Activated gamma-delta T cell treated with anti-CD3 and anti-CD28 coated beads, Interleukin-2, amount 50 U/mL, for 16 hours (primary cell): Measurements from ENCODE around the gene COX6B1.
"Not testable (repeated sequence)": the region's sequence is repeated elsewhere in the genome, so short reads cannot be mapped to it uniquely, and the experiment has no call there.

Experiments
- DNase-seq: peaks from one replicate; pipeline ENCODE4 v3.0.0-alpha.2; 2020; ENCODE audit warnings: low read depth

Gene COX6B1

DNA sequence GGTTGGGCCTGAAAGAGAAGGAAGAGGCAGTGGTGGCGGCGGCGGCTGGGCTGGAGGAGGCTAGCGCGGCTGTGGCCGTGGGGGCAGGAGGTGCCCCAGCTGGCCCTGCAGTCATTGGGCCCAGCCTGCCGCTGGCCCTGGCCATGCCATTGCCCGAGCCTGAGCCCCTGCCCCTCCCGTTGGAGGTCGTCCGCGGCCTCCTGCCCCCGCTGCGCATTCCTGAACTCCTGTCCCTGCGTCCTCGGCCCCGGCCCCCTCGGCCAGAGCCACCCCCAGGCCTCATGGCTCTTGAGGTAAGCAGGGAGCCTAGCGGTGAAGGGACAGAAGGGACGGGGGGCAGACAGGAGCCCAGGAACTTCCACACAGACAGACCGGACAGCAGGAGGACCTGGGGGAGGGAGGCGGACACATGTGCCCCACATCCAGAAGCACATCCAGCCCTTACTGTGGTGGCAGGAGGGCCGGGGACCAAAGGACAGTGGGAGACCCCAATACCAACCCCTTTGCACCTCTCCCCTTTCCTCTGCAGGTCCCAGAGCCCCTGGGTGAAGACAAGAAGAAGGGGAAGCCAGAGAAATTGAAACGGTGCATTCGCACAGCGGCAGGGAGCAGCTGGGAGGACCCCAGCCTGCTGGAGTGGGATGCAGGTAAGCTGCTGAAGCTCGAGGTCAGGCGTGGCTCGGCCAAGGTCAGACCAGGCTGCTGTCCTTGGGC is 14.2 kb upstream of the COX6B1 start:
- no peak for DNase-seq

DNA sequence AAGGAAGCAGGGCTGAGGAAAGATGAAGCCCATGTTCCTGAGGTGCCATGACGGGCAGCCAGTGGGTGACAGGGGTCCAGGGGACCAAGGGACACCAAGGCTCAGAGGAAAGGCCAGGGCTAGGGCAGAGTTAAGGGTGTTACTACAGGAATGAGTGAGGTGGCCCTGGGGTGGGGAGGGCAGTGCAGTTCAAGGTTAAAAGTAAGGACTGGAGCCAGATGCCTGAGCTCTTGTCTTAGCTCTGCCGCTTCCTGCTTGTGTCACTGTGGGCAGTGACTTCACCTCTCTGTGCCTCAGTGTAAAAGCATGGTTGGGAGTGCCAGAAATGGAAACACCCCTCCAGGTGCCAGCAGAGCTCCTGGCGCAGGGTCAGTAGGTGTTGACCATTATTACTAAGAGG is 11.5 kb upstream of the COX6B1 start:
- DNase-seq, result no peak

DNA sequence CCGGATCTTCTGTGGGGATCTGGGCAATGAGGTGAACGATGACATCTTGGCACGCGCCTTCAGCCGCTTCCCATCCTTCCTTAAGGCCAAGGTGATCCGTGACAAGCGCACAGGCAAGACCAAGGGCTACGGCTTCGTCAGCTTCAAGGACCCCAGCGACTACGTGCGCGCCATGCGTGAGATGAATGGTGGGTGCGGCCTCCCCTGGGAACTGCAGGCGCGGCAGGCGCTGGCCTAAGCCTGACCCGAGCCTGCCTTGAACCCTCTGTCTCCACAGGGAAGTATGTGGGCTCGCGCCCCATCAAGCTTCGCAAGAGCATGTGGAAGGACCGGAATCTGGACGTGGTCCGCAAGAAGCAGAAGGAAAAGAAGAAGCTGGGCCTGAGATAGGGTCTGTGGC is 11.0 kb upstream of the COX6B1 start:
- no peak for DNase-seq

- DNase-seq, result no peak
Observed at GRCh38 chr19:35639321-35639639, 8.8 kb upstream of the COX6B1 start.

GRCh38 chr19:35639863-35640262 is 8.3 kb upstream of the COX6B1 start:
- no peak for DNase-seq

GRCh38 chr19:35641515-35642151 is 6.5 kb upstream of the COX6B1 start, which contains the start of gene ETV2:
Gene ETV2 (plus strand): TSS chr19:35641745. CDS start chr19:35642461, 716 bp downstream.
- peak; percentile 28 for DNase-seq

- DNase-seq, result no peak
Observed at GRCh38 chr19:35642312-35642711, 5.8 kb upstream of the COX6B1 start.

DNA sequence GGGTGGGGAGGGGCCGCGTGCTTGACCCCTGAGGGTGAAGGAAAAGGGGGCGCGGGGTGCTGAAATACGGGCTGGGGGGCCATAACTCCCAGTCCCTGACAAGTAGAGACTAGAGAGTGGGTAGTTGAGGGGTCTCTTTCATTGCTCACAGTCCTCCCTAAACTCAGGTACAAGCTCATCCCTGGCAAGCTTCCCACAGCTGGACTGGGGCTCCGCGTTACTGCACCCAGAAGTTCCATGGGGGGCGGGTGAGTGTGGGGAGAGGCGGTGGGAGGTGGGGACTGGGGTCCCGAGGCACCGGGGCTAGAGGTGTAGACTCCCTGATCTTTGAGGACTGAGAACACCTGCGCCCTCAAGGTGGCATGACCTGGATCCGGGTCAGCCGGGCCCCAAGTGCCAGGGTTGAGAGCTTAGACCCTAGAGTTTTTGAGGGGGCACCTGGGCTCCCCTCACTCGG is 5.3 kb upstream of the COX6B1 start:
- no peak for DNase-seq

DNA sequence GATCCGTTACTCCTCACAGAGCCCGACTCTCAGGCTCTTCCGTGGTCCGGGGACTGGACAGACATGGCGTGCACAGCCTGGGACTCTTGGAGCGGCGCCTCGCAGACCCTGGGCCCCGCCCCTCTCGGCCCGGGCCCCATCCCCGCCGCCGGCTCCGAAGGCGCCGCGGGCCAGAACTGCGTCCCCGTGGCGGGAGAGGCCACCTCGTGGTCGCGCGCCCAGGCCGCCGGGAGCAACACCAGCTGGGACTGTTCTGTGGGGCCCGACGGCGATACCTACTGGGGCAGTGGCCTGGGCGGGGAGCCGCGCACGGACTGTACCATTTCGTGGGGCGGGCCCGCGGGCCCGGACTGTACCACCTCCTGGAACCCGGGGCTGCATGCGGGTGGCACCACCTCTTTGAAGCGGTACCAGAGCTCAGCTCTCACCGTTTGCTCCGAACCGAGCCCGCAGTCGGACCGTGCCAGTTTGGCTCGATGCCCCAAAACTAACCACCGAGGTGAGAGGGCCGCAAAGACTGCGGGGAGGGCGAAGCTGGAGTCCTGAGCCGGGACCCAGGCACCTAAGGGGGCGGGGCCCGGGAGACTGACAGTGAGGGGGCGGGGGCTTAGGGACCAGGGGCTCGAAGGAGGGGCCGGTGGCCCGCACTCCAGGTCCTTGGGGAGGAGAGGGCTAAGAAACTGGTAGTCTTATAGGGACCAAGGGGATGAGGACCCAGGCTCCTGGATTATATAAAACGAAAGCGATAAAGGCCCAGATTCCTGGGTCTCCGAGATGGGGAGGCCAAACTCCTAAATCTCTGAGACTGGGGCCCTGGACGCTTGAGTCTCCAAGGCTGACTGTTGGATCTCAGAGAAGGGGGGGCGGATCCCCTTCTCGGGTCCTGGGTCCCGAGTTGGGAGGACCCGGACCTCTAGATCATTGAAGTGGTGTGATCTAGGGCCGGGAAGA is 4.6 kb upstream of the COX6B1 start:
- DNase-seq, result peak; percentile 65

DNA sequence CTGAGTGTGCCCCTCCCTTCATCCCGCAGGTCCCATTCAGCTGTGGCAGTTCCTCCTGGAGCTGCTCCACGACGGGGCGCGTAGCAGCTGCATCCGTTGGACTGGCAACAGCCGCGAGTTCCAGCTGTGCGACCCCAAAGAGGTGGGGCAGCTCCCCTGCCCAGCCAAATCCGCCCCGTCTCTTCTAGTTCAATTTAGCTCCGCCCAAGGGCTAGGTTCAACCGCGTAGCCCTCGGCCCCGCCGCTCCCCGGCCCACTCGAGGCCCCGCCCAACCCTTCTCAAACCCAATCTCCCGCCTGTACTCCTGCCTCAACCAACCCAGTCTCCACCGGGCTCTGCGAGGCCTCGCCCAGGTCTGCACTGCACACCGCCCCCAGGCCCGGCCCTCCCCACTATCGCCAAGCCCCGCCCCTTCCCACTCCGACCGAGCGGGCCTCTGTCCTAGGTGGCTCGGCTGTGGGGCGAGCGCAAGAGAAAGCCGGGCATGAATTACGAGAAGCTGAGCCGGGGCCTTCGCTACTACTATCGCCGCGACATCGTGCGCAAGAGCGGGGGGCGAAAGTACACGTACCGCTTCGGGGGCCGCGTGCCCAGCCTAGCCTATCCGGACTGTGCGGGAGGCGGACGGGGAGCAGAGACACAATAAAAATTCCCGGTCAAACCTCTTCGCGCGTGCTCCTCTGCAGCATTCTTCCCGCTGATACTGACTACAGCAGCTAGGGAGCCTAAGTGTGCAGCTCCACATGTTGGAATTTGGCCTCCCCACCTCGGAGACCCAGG is 3.7 kb upstream of the COX6B1 start:
- peak; percentile 92 for DNase-seq

DNA sequence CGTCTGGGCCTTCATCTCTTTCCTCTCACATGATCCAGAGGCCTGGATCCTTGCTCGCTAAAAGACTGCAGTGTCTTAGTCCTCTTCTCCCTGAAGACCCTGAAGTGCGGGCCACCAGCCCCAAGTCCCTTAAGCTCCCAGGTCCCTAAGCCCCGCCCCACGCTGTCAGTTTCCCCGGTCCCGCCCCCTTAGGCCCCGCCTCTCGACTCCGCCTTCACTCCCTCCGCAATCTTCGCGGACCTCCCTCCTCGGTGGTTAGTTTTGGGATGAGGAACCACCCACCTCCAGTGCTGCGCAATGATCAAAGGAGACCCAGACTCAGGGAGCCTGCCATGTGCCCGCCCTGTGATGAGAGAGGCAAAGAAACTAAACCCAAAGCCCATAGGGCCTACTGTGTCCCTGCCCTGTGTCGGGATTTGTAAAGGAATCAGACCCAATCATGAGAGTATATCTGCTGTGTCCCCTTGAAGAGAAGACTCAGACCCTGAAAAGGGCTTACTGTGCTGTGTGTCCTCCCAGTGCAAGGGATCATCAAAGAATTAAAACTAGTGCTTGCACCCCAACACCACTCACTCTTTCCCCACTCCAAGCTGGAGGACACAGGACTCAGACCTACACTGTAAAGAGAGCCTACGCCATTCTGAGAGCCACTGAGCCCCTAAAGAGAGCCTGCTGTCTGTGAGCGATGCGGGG is 3.0 kb upstream of the COX6B1 start:
- peak; percentile 42 for DNase-seq

DNA sequence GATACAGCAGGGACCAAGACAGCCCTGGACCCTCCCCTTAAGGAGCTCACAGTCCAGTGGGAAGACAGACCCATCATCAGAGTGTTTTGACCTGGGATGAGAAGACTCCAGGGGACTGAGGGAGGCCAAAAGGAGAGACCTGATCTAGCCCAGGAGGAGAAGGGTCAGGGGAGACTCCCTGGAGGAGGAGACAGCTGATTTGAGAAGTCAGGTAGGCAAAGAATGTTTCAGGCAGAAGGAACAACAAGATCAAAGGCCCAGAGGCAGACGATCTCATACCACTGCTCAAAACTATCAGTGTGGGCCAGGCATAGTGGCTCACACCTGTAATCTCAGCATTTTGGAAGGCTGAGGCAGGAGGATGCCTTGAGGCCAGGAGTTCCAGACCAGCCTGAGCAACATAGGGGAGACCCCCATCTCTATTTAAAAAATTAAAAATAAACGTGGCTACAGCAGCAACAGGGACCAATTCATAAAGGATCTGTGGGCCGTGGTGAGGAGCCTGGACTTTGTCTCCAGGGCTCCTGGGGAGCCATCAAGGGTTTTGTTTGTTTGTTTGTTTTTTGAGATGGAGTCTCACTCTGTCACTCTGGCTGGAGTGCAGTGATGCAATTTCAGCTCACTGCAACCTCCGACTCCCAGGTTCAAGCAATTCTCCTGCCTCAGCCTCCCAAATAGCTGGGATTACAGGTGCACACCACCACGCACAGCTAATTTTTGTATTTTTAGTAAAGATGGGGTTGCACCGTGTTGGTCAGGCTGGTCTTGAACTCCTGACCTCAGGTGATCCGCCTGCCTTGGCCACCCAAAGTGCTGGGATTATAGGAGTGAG is 2.2 kb upstream of the COX6B1 start:
- no peak for DNase-seq

- no peak for DNase-seq
Observed at GRCh38 chr19:35650581-35650980, 2.5 kb downstream of the COX6B1 start.

DNA sequence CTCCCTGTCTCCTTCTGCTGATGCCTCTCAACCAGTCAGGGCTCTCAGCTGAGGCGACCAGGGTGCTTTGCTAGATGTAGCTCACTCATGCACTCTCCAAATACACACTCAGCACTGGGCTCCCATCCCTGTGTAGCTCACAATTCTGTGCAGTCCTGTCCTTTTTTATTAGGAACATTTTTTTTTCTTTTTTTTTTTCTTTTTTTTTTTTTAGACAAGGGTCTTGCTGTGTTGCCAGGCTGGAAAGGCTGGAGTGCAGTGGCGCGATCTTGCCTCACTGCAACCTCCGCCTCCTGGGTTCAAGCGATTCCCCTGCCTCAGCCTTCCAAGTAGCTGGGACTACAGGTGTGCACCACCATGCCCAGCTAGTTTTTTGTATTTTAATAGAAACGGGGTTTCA is 6.7 kb downstream of the COX6B1 start:
- DNase-seq, result not testable (repeated sequence)

- DNase-seq, result no peak
Observed at GRCh38 chr19:35655600-35655999, 7.5 kb downstream of the COX6B1 start.

GRCh38 chr19:35656700-35657099 is 8.6 kb downstream of the COX6B1 start:
- DNase-seq, result no peak

- DNase-seq, result no peak
Observed at GRCh38 chr19:35657904-35658700, 10.0 kb downstream of the COX6B1 start.

- DNase-seq, result no peak
Observed at GRCh38 chr19:35661995-35662340, 13.8 kb downstream of the COX6B1 start.

DNA sequence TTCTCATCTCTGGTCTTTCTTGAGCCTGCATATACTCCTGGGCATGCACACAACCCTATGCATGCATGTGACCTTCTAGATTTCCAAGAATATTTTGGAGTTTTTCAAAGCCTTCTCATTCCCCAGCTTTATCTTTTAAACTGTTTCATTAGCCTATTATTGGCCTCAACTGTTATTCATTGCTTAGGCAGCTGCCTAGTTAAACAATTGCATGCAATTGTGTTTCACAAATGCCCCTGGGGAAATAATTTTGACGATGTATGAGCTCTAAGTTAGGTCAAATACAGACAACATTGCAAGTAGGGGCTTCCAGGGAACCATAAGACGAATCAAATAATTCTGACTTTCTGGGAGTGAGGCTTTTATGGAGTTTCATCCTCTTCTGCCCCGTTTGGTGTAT is 15.9 kb downstream of the COX6B1 start:
- no peak for DNase-seq

GRCh38 chr19:35665157-35665556 is 17.0 kb downstream of the COX6B1 start:
- no peak for DNase-seq
